ENCODE data around the gene SGO2. TPM values are rescaled to one million over a fixed set of nuclear protein-coding genes. Genes with fewer than 3 reads are reported as not detected.
A peak's percentile ranks its signal among the peaks of the same experiment; 100 is the strongest.
"Not testable (repeated sequence)": the region's sequence is repeated elsewhere in the genome, so short reads cannot be mapped to it uniquely, and the experiment has no call there.

Gene SGO2
- total RNA-seq, 2 donors from 2014 or later, result 1.6 to 2.2 TPM

- ATAC-seq (no peak), DNase-seq (no peak)
- intact Hi-C loops (cut with DNase I), result no loop called here
Observed at GRCh38 chr2:200515155-200515554, 10.9 kb upstream of the SGO2 start.

DNA sequence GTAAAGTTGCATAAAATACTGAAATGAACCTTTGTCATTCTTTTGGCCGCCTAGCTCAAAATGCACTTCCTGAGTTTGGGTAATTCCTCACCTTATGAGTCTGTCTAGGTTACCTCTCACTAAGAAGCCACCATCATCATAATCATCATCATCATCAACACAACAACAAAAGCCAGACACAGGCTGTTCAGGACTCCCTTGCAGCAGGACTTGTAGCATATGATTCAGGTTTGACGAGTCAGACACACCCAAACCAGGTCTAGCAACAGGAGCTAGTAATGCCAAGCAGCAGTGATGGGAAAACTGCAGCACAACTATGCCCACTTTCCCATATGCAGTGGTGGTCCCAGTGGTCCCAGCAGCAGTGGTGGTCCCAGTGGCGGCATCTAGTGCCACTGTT, 2.8 kb upstream of the SGO2 start:
- intact Hi-C loops (cut with DNase I), result no loop called here
- ATAC-seq (no peak), DNase-seq (no peak)

GRCh38 chr2:200523604-200524003, 2.4 kb upstream of the SGO2 start:
- intact Hi-C loops (cut with DNase I), result no loop called here
- ATAC-seq, result no peak

DNA sequence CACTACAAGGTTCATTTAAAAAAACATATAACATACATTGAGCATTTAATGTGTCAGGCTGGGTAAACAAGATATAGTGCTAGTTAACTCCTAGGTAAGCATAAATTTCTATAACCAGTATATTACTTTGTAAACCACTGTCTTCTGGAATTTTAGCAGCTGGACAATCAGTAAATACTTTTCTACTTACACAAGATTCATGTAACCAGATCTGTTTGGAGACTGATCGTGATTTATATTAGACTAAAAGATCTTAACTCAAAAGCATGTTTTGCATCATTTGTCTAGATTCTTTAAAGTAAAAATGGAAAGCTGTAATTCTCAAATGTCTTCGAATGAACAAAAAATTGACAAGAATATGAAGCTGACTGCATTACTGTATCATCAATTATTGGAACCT, 941 bp upstream of the SGO2 start:
- intact Hi-C loops (cut with DNase I), result no loop called here
- no peak for ATAC-seq

More at GRCh38 chr2:200523604-200524003, 2.4 kb upstream of the SGO2 start:
- DNase-seq, result no peak

DNA sequence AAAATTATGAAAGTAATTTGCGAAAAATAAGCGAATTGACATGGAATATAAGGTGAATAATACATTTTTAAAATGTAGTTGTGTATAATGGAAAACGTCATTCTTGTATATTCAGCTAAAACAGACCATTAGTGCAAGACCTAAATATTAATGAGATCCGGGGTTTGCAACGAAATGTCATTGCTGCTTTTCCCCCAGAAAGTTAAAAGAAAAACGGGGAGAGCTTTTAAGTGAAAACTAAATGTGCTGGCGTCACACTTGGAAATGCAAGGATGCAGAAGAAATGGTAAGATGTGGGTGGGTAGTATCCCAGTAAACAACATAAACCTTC, 491 bp upstream of the SGO2 start:
- intact Hi-C loops (cut with DNase I), result no loop called here
- no peak for ATAC-seq
- no peak for DNase-seq

More for the DNA sequence above, 941 bp upstream of the SGO2 start:
- no peak for DNase-seq

- DNase-seq, result no peak
- intact Hi-C loops (cut with DNase I), result no loop called here
Observed at GRCh38 chr2:200528228-200528627, 2.2 kb downstream of the SGO2 start.

DNA sequence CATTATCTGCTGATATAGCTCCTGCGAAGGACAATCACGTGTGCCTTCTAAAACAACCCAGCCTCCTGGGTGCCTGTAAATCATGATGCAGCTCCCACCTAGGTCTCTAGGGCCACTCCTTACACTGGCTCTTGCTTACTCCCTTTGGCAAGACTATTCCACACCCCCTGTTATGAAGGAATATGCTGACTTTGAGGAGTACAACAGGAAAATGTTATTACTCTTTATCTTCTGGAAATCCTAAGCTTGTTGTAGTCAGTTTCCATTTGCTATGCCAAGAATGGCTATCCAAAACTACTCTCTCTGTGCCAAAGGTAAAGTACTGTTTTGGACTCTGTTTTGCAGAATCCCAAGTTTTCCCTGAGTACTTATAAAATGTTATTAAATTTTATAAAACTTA, 7.7 kb downstream of the SGO2 start:
- intact Hi-C loops (cut with DNase I), result no loop called here
- DNase-seq (no peak), ATAC-seq (peak; percentile 30 to 86)

More at GRCh38 chr2:200528228-200528627, 2.2 kb downstream of the SGO2 start:
- no peak for ATAC-seq

DNA sequence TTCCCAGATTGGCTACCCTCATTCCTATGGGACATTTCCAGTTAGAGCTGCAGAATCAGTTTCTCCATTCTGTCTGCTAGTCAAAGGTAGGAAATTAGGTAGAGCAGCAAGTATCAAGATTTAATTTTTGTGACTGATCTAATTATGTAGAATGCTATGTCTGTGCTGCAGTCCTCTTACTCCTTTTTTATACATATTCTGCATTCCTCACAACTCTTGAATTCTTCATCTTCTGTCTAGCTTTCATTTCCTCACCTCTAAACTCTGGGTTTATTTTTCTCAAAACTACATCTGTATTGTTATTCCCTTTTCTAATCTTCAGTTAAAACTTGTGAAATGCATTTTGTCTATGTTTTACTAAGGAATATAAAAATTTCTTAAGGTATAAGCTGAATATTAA, 8.6 kb downstream of the SGO2 start:
- DNase-seq, result no peak
- intact Hi-C loops (cut with DNase I), result no loop called here
- no peak for ATAC-seq

DNA sequence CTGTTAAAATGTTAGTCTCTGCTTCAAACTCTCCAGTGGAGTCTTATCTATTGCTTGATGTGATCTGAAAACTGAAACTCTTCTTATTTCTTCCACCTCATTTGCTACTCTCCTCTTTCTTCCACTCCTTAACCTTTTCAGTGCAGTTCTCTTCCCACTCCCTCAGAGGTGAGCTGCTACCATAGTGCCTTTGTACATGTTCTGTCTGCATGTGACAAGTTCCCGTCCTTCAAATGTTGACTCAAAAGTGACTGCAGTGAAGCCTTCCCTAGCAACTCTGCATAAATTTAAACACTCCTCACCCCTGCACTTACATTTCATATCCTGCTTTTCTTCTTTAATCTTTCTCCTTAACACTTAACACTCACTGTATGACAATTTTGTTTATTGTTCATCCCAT, 12.1 kb downstream of the SGO2 start:
- intact Hi-C loops (cut with DNase I), result no loop called here
- DNase-seq (no peak), ATAC-seq (no peak)

DNA sequence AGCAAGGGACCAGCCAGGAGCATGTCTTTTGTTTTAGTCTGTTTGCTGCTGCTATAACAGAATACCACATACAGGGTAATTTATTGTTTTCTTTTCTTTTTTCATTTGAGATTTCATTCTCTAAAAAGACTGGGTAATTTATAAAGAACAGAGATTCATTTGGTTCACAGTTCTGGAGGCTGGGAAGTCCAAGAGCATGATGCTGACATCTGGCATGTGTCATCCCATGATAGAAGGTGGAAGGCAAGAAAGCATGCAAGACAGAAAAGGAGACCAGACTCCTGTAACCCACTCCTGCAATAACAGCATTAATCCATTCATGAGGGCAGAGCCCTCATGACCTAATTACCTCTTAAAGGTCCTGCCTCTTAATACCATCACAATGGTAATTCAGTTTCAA, 14.8 kb downstream of the SGO2 start:
- ATAC-seq (no peak), DNase-seq (no peak)
- intact Hi-C loops (cut with DNase I), result no loop called here

- DNase-seq, result peak; percentile 21
- ATAC-seq; intact Hi-C loops (cut with DNase I): not testable (repeated sequence)
Observed at GRCh38 chr2:200566596-200566995, 40.6 kb downstream of the SGO2 start.

- no peak for DNase-seq
- intact Hi-C loops (cut with DNase I), result no loop called here
- ATAC-seq, result no peak
Observed at GRCh38 chr2:200567932-200568331, 41.9 kb downstream of the SGO2 start.

DNA sequence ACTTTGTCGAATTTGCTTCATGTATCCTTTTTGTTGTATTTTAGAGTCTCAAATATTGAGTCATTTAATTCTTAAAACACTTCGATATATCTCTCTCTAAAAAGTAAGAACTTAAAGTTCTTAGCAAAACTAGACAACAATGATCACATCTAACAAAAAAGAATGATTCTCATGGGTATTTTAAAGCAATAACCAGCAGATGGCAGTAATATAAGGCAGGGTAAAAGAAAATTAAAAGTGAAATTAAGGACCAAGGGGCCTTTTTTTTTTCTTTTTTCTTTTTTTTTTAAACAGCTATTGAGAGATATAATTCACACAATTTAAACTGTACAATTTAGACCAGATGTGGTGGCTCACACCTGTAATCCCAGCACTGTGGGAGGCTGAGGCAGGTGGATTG, 50.0 kb downstream of the SGO2 start:
- DNase-seq (no peak), ATAC-seq (no peak)
- intact Hi-C loops (cut with DNase I), result loop anchor here in 1 of 2 donors (2.0 kb wide), 1 partner anchor 125 kb away; no protein-coding TSS in a partner anchor

DNA sequence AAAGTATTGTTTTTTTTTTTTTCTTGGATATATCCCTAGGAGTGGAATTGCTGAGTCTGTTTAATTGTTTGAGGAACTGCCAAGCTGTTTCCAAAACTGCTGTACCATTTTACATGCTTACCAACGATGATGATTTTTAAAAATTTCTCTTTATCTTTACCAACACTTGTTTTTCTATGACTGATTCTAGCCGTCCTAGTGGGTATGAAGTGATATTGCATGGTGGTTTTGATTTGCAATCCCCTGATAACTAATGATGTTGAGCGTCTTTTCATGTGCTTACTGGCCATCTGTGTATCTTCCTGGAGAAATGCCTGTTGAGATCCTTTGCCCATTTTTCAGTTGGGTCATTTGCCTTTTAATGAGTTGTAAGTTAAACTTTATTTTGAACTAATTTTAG, 51.0 kb downstream of the SGO2 start:
- ATAC-seq, result no peak
- DNase-seq, result no peak
- intact Hi-C loops (cut with DNase I), result loop anchor here in 1 of 2 donors (2.0 kb wide), 1 partner anchor 124 kb away; no protein-coding TSS in a partner anchor

- DNase-seq, result no peak
- peak in 1 of 2 donors; percentile 19 for ATAC-seq
Observed at GRCh38 chr2:200578778-200579177, 52.8 kb downstream of the SGO2 start.

GRCh38 chr2:200584639-200585038, 58.6 kb downstream of the SGO2 start:
- intact Hi-C loops (cut with DNase I), result no loop called here
- ATAC-seq (no peak), DNase-seq (no peak)

More at GRCh38 chr2:200578778-200579177, 52.8 kb downstream of the SGO2 start:
- intact Hi-C loops (cut with DNase I), result no loop called here

DNA sequence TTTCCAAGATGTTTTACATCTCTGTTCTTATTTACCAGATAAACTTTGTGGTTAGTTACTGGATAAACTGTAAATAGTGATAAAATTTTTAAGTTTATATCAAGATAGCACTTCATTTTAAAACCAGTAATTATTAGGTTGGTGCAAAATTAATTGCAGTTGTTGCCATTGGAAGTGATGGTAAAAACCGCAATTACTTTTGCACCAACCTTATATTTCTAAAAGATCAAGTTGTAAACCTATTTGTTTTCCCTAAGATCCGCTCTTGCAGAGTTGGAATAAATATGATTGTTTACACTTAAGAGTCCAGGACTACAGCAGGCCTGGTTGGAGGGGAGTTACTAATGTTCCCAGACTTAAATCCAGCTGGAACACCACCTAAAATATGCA, 59.3 kb downstream of the SGO2 start:
- intact Hi-C loops (cut with DNase I), result no loop called here
- no peak for ATAC-seq
- no peak for DNase-seq

DNA sequence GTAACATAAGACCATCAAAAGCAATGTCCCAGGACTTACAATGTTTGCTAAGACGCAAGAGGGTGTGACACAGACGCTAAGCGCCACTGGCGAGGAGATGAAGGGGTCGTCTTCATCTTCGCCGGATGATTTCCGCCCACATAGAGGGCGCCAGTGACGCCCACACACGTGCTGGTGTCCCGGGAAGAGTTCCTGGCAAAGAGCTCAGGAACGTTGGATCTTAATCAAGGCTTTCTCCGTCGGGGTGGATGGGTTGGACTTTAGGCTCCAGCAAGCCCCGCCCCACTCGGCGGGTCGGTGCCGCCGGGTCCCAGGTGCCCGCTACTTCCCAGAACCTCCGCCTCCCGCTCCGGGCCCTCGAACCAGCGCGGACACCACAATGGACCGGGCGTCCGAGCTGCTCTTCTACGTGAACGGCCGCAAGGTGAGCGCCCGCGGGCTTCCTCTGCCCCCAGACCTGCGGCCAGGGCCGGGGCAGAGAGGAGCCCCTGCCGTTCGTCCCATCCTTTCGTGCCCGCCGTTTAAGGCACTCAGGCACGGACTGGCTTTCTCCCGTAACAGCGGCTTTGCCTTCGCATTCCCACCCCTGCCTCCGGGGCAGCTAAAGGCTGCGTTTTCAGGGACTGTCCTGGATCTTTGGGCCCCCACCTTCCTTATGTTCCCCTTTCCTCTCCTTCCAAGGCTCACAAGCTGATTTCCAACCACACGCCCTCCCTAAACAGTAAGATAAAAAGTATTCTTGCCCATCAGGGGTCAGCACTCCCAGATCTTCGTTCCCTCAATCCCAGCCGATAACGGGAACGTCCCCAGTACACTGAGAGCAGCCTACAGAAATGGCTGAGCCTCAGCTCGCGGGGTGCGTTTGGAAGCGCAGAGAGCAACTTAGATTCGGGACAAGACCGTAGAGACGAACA, 60.0 kb downstream of the SGO2 start, which contains the start of gene AOX1:
TSS of gene AOX1 (plus strand) at position 285 of the 914 bp plus-strand sequence. CDS start at position 380, 95 bp downstream.
- ATAC-seq (peak; percentile 83 to 90), DNase-seq (peak; percentile 64)
- intact Hi-C loops (cut with DNase I), result no loop called here

DNA sequence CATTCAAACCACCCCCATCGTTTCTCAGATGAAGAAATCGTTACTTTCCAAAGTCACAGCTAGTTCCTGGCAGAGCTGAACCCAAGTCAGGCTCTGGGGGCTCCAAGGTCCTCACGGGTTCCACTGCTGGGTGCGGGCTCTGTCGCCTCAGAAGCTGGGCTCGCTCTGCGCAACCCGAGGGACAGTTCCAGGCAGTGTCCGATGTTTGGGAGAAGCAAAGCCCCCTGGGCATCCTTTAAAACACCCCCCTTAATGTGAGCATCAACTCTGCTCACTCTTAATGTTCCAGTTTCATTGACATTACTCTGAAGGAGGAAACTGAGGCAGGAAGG, 60.6 kb downstream of the SGO2 start:
- intact Hi-C loops (cut with DNase I), result no loop called here

GRCh38 chr2:200587007-200587616, 61.1 kb downstream of the SGO2 start:
- ATAC-seq (no peak), DNase-seq (no peak)
- intact Hi-C loops (cut with DNase I), result no loop called here

More for the DNA sequence above, 60.6 kb downstream of the SGO2 start:
- ATAC-seq (no peak), DNase-seq (no peak)
